Heart right ventricle (tissue), 16 donors: ENCODE results near the gene LAD1. TPM values are rescaled to one million over a fixed set of nuclear protein-coding genes. Genes with fewer than 3 reads are reported as not detected.

Experiments used
- ATAC-seq, 8 donors: fragments of 200-7000 bp; cut with Tn5 transposase; one replicate each; pipeline ENCODE4 v1.9.1; 2020; ENCODE audit warnings: mild to moderate bottlenecking in 8 of 8, moderate library complexity in 8 of 8, moderate number of reproducible peaks in 1 of 8
- DNase-seq, 2 donors: peaks; one replicate each; pipeline ENCODE4 v3.0.0-alpha.2; 2020
- H3K27ac ChIP-seq, 10 donors: fragments of 200-600 bp; sonication (generic) in 2 of 10; one replicate each; pipeline versions ENCODE4 v1.5.0 to v1.8.0; 2020 to 2022; ENCODE audit warnings: mild to moderate bottlenecking in 3 of 10
- H3K27me3 ChIP-seq, 7 donors: fragments of 200-600 bp; one replicate each; pipeline ENCODE4 v1.8.0; 2021 to 2022; ENCODE audit warnings: mild to moderate bottlenecking in 2 of 7
- H3K36me3 ChIP-seq, 9 donors: fragments of 200-600 bp; sonication (generic) in 1 of 9; one replicate each; pipeline versions ENCODE4 v1.5.0 to v1.8.0; 2020 to 2022; ENCODE audit warnings: mild to moderate bottlenecking in 2 of 9
- H3K4me1 ChIP-seq, 9 donors: fragments of 200-600 bp; sonication (generic) in 1 of 9; one replicate each; pipeline versions ENCODE4 v1.5.0 to v1.8.0; 2020 to 2022; ENCODE audit warnings: mild to moderate bottlenecking in 4 of 9
- H3K4me3 ChIP-seq, 10 donors: fragments of 200-600 bp; sonication (generic) in 2 of 10; one replicate each; pipeline versions ENCODE4 v1.5.0 to v1.8.0; 2020 to 2022; ENCODE audit warnings: mild to moderate bottlenecking in 7 of 10, moderate library complexity in 2 of 10
- H3K9me3 ChIP-seq, 11 donors: fragments of 200-600 bp in 10 of 11; sonication (generic) in 2 of 11; one replicate each; pipeline versions ENCODE4 v1.5.0 to v1.8.0; 2013 to 2022; ENCODE audit warnings: mild to moderate bottlenecking in 2 of 11, control low read depth in 1 of 11, moderate library complexity in 1 of 11
- WGBS, 2 donors: extraction: QIAGEN DNeasy Blood & Tissue Kit; methylation state at CpG; one replicate each; pipeline ENCODE4 v1.1.7; 2013; ENCODE audit warnings: inconsistent platforms in 1 of 2; 5-methylcytosine and 5-hydroxymethylcytosine counted together
- intact Hi-C, 10 donors: fragments of 100-400 bp; cut with DNase I; formaldehyde crosslinking; loops; one replicate each; pipeline versions ENCODE4 v1.11.1 to v1.14.2; 2022
- polyA plus RNA-seq, 2 donors: library from polyadenylated mRNA; stranded (reverse); fragments of 200-250 nt; gene quantifications; one replicate each; pipeline ENCODE4 v1.2.3, GENCODE V29; 2013
- total RNA-seq, 10 donors: library from RNA; stranded (reverse); fragmentation: NEBNext Ultra II Directional in 3 of 10; extraction: Animal tissue kit (Norgen Biotek cat#: 25700) in 3 of 10; gene quantifications; one replicate each; pipeline versions ENCODE4 v1.2.1 to v1.2.4, GENCODE V29; 2021 to 2023
- TF ChIP-seq, protein P1 (sequence below), 9 donors: fragments of 200-600 bp; sonication (generic) in 2 of 9; IDR thresholded peaks; one replicate each; pipeline versions ENCODE4 v1.5.0 to v1.8.0; 2021 to 2022; ENCODE audit warnings: antibody characterized with exemption in 9 of 9, mild to moderate bottlenecking in 5 of 9, moderate library complexity in 1 of 9
- donor health status: Arrhythmogenic right ventricular cardiomyopathy.
- donor health status: ischemic (EF 13 %, LVEDD 7.1; RV severe dilation, severe dysfunction).
- donor health status: healthy with polysubstance abuse.
- donor health status: DM: no; HTN: yes; CAD: no.
- donor health status: DM: no; HTN: no; CAD: no.
- donor health status: ischemic (EF 25% LVEDD 6.9; RV normal size, moderate dysfunction).
- donor health status: ischemic (EF 25% LVEDD 5.7; RV mildly dilated, moderate dysfunction).
- donor health status: healthy.
- donor health status: DM: yes; HTN: yes; CAD: no.
- donor health status: Ischemic cardiomyopathy.
- donor health status: ischemic (EF 35%, LVEDD 5.7; RV mildly dilated, moderate dysfunction).
- donor health status: nonischemic (EF 11% LVEDD 7.7; RV severe dilation, severe dysfunction).
- donor health status: DM: yes; HTN: yes; CAD: no.
- donor health status: PGD.
- donor health status: ischemic (EF 29% LVEDD 5.4; RV normal size, mild dysfunction).
- donor health status: nonischemic (EF 23%, LVEDD 6.1; RV moderate dilation, normal function).

LAD1 gene
- total and polyA plus RNA-seq, 12 donors: 0.85 to 42.2 (median 2.9) TPM

DNA sequence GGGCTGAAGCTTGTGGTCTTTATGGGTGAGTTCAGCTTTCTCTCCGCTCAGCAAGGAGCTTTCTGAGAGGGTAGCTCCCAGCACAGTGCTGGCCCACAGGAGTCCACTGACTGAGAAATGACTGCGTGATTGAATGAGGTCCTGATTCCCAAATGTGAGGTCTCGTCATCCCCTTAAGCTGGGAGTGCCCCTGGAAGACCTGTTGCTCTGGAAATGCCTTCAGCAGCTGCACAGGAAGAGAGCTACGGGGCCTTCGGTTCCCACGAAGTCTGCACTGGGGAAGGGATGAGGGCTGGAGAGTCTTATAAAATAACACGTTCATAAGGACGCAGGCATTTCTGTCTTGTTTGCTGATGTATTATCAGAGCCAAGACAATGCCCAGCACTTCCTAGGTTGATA is 35.7 kb downstream of the LAD1 start:
- intact Hi-C loops: loop anchor here in 5 of 10 donors (2.0 to 5.0 kb wide), 2 partner anchors 107 to 111 kb away; no protein-coding TSS in a partner anchor
- no peaks in the 10 kb centered on the region for H3K9me3 ChIP-seq
- DNase-seq (no peak), ATAC-seq (no peak)
- H3K4me3 ChIP-seq: no peak overlapping the region
- peak overlapping the region in 6 of 10 donors; percentile 9 to 68 (median 18) for H3K27ac ChIP-seq
- peaks cover 0 to 95% (median 27%) of the 10 kb centered on the region in 9 donors for H3K36me3 ChIP-seq
- whole genome bisulfite sequencing, 2 donors: 37 to 46% methylated on average over 8 of the region's 8 CpGs
- TF ChIP-seq, protein P1, sequence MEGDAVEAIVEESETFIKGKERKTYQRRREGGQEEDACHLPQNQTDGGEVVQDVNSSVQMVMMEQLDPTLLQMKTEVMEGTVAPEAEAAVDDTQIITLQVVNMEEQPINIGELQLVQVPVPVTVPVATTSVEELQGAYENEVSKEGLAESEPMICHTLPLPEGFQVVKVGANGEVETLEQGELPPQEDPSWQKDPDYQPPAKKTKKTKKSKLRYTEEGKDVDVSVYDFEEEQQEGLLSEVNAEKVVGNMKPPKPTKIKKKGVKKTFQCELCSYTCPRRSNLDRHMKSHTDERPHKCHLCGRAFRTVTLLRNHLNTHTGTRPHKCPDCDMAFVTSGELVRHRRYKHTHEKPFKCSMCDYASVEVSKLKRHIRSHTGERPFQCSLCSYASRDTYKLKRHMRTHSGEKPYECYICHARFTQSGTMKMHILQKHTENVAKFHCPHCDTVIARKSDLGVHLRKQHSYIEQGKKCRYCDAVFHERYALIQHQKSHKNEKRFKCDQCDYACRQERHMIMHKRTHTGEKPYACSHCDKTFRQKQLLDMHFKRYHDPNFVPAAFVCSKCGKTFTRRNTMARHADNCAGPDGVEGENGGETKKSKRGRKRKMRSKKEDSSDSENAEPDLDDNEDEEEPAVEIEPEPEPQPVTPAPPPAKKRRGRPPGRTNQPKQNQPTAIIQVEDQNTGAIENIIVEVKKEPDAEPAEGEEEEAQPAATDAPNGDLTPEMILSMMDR (IDR thresholded peaks at IDR 0.05): no peak
- no peaks in the 10 kb centered on the region for H3K27me3 ChIP-seq
- H3K4me1 ChIP-seq: peaks cover 0 to 42% (median 6%) of the 10 kb centered on the region in 9 donors

DNA sequence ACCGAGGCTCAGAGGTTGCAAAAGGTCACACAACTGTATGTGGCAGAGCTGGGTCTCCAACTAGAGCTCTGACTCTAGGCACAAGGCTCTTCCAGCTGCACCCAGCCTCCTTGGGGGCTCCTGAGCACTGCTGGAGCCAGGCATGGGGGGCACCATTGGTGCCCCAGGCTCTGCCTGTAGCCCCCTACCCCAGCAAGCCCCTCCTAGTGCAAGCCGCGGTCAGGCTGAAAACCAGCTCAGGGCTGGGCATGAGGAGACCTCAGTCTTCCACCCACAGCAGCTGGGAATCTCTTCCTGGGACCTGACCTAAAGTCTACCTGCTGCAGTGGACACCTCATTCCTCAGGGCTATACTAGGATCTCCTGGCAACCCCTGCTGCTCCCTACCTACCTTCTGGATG is 36.2 kb downstream of the LAD1 start:
- H3K4me3 ChIP-seq: no peak overlapping the region
- TF ChIP-seq, protein P1 (IDR thresholded peaks at IDR 0.05): no peak
- intact Hi-C loops: loop anchor here in 5 of 10 donors (2.0 to 5.0 kb wide), 2 partner anchors 106 to 111 kb away; no protein-coding TSS in a partner anchor
- 80 to 90% methylated on average over 3 of the region's 3 CpGs for WGBS, 2 donors
- no peak for ATAC-seq
- DNase-seq: no peak
- H3K4me1 ChIP-seq: peaks cover 0 to 36% (median 5%) of the 10 kb centered on the region in 9 donors
- no peaks in the 10 kb centered on the region for H3K9me3 ChIP-seq
- peak overlapping the region in 5 of 10 donors; percentile 9 to 68 (median 19) for H3K27ac ChIP-seq
- H3K36me3 ChIP-seq: peaks cover 0 to 89% (median 22%) of the 10 kb centered on the region in 9 donors
- H3K27me3 ChIP-seq: no peaks in the 10 kb centered on the region

DNA sequence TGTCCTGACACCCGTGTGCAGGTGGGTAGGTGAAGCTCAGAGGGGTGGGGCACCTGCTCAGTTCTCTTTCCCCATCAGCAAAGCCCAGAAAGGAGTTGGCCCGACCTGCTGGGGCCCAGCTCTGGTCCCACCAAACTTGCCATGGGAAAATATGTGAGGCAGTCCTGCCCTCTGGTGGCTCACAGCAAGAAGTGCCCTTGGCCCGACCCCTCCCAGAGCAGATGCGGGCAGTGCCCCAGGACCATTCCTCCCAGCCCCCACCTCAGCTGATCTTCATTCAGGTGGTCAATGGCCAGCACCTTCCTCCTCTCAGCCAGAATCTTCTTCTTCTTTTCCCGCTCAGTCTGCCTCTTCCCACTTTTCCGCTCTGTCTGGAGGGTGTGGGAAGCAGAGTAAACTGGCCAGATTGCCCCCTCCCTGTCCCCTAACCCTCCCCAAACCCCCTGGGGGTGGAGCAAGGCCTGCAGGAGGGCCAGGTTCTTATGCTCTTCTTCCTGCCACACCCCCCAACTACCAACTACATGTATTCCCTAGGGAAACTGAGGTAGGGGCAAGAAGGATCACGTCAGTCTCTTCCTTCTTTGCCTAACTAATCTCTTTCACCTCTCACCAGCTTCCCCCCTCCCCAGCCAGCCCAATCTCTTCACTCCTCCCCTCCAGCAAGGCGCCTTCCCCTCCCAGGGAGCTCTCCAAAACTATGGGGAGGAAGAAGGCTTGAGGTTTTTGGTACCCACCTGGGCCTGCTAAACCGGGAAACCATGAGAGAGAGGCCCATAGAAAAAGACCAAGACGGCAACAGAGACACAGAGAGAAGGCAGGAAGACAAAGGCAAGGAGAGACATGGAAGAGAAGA is 37.2 kb downstream of the LAD1 start:
- Histone ChIP-seq H3K4me1 (peaks cover 0 to 35% (median 5%) of the 10 kb centered on the region in 9 donors), H3K27me3 (no peaks in the 10 kb centered on the region), H3K27ac (peak overlapping the region in 2 of 10 donors; percentile 7 to 68), H3K4me3 (no peak overlapping the region), H3K9me3 (no peaks in the 10 kb centered on the region), H3K36me3 (peaks cover 0 to 79% (median 21%) of the 10 kb centered on the region in 9 donors)
- intact Hi-C loops: loop anchor here in 8 of 10 donors (1.0 to 5.0 kb wide), 4 partner anchors 105 to 110 kb away; no protein-coding TSS in a partner anchor
- DNase-seq (no peak), ATAC-seq (peak in 5 of 8 donors; percentile 1 to 23 (median 16))
- TF ChIP-seq, protein P1 (IDR thresholded peaks at IDR 0.05): peak; percentile 59 to 82 (median 73)
- WGBS, 2 donors: 47 to 49% methylated on average over 10 of the region's 10 CpGs

DNA sequence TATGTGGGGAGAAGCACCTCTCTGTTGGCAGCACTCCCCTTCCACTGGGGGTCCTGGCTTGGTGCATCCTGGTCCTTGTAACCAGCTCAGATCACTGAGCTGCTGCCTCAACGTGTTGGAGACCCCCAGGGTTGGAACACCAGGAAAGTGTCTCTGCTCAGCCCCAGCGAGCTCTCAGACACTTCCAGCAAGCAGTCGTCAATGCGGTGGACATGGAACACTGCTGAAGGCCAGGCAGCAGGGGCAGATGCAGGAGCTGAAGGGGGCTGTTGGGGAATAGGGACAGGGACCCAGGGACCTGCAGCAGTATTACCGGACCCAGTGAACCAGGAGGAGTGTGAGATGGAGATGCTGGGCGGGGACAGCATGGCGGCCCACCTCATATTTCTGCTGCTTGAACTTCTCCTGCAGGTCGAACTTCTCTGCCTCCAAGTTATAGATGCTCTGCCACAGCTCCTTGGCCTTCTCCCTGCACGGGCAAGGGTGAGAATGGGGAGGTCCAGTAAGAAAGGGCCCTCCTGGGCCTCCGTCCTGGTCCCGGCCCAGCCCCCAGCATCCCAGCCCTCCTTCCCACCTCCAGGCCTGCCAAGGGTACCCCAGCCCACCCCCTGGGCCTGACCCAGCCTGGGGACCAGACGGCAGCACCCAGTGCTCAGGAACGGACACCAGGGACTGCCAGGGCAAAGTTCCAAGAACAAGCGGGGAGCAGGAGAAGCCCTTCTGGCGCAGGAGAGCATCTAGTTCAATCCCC is 38.0 kb downstream of the LAD1 start:
- TF ChIP-seq, protein P1 (IDR thresholded peaks at IDR 0.05): no peak
- H3K4me1 ChIP-seq: peaks cover 0 to 35% (median 5%) of the 10 kb centered on the region in 9 donors
- H3K4me3 ChIP-seq: no peak overlapping the region
- 68 to 74% methylated on average over 15 of the region's 15 CpGs for WGBS, 2 donors
- no peak for ATAC-seq
- no peak for DNase-seq
- intact Hi-C loops: loop anchor here in 7 of 10 donors (1.0 to 5.0 kb wide), 3 partner anchors 106 to 109 kb away; no protein-coding TSS in a partner anchor
- peak overlapping the region in 2 of 10 donors; percentile 7 to 13 for H3K27ac ChIP-seq
- H3K9me3 ChIP-seq: no peaks in the 10 kb centered on the region
- peaks cover 0 to 75% (median 21%) of the 10 kb centered on the region in 9 donors for H3K36me3 ChIP-seq
- H3K27me3 ChIP-seq: no peaks in the 10 kb centered on the region
